ENCODE results near the gene TAS2R13. TPM values are rescaled to one million over a fixed set of nuclear protein-coding genes. Genes with fewer than 3 reads are reported as not detected.

The TAS2R13 gene
- total RNA-seq = 1.8 and 2.4 TPM in 2 replicates

GRCh38 chr12:10909462-10909861, at the start of gene TAS2R13:
Gene TAS2R13 (minus strand): TSS chr12:10909562. CDS start chr12:10909298, 264 bp downstream.

GRCh38 chr12:10939163-10939562, 29.8 kb upstream of the TAS2R13 start, which contains the start of gene TAS2R14:
Gene TAS2R14 (minus strand): TSS chr12:10939263. CDS start chr12:10939207, 56 bp downstream.

GRCh38 chr12:10928746-10929286, 19.5 kb upstream of the TAS2R13 start, which contains the start of gene PRH2:
Gene PRH2 (plus strand): TSS chr12:10929236. CDS start chr12:10929274, 38 bp downstream.

GRCh38 chr12:10884086-10884725, 25.2 kb downstream of the TAS2R13 start, which contains the start of gene PRH1:
Gene PRH1 (minus strand): TSS chr12:10884255. CDS start chr12:10884217, 38 bp downstream.

Other genes starting within 250 kb of the TAS2R13 start
- 0.53 and 2.3 TPM in 2 replicates for gene STYK1, start 235.5 kb downstream of the TAS2R13 start, total RNA-seq
- 116 and 139 TPM in 2 replicates for gene YBX3, start 186.2 kb downstream of the TAS2R13 start, total RNA-seq
- gene TAS2R7, start 106.9 kb downstream of the TAS2R13 start, total RNA-seq = not detected in 2 replicates
- gene TAS2R8, start 102.3 kb downstream of the TAS2R13 start, total RNA-seq = not detected in 2 replicates
- gene TAS2R9, start 99.4 kb downstream of the TAS2R13 start, total RNA-seq = not detected in 2 replicates
- 0.83 and 1.2 TPM in 2 replicates for gene TAS2R10, start 83.2 kb downstream of the TAS2R13 start, total RNA-seq
- 0.73 and 1.2 TPM in 2 replicates for gene PRR4, start 60.1 kb downstream of the TAS2R13 start, total RNA-seq
- gene PRH1, start 25.3 kb downstream of the TAS2R13 start, total RNA-seq = 10.6 and 16.2 TPM in 2 replicates
- not detected in 2 replicates for gene PRH2, start 19.7 kb upstream of the TAS2R13 start, total RNA-seq
- gene TAS2R14, start 29.7 kb upstream of the TAS2R13 start, total RNA-seq = 2.6 and 4.3 TPM in 2 replicates
- gene TAS2R50, start 77.3 kb upstream of the TAS2R13 start, total RNA-seq = 2.9 and 6.5 TPM in 2 replicates
- gene TAS2R20, start 88.7 kb upstream of the TAS2R13 start, total RNA-seq = 3.8 and 7.2 TPM in 2 replicates
- 5.1 and 9.1 TPM in 2 replicates for gene TAS2R19, start 113.1 kb upstream of the TAS2R13 start, total RNA-seq
- 3.7 and 6.7 TPM in 2 replicates for gene TAS2R31, start 121.8 kb upstream of the TAS2R13 start, total RNA-seq
- 2.6 and 4.8 TPM in 2 replicates for gene TAS2R46, start 152.7 kb upstream of the TAS2R13 start, total RNA-seq
- 2.1 TPM in 1 of 2 replicates, not detected in the other for gene TAS2R43, start 182.8 kb upstream of the TAS2R13 start, total RNA-seq
- gene TAS2R30, start 225.1 kb upstream of the TAS2R13 start, total RNA-seq = 5.4 and 7.5 TPM in 2 replicates

Measured in smooth muscle cell of the pulmonary artery (primary cell).